Upper lobe of left lung (tissue), 6 donors: Measurements from ENCODE around the gene EPHA4. TPM values are rescaled to one million over a fixed set of nuclear protein-coding genes. Genes with fewer than 3 reads are reported as not detected.
A peak's percentile ranks its signal among the peaks of the same experiment; 100 is the strongest.

ENCODE experiments used
- ATAC-seq, 2 donors: fragments of 200-7000 bp; cut with Tn5 transposase; one replicate each; pipeline ENCODE4 v1.9.1; 2022; ENCODE audit warnings: mild to moderate bottlenecking in 2 of 2, moderate library complexity in 2 of 2; ENCODE audit not compliant: low FRiP score in 2 of 2
- DNase-seq, 2 donors: peaks; one replicate each; pipeline ENCODE4 v3.0.0-alpha.2; 2019 to 2020
- H3K27ac ChIP-seq, 4 donors: fragments of 200-600 bp; sonication (generic); one replicate each; pipeline ENCODE4 v1.5.1; 2016 to 2019
- H3K27me3 ChIP-seq, 4 donors: fragments of 200-600 bp; sonication (generic); one replicate each; pipeline ENCODE4 v1.5.1; 2017 to 2019
- H3K36me3 ChIP-seq, 4 donors: fragments of 200-600 bp; sonication (generic); one replicate each; pipeline ENCODE4 v1.5.1; 2016 to 2019
- H3K4me1 ChIP-seq, 4 donors: fragments of 200-600 bp; sonication (generic); one replicate each; pipeline ENCODE4 v1.5.1; 2018 to 2019
- H3K4me3 ChIP-seq, 4 donors: fragments of 200-600 bp; sonication (generic); one replicate each; pipeline ENCODE4 v1.5.1; 2017 to 2019; ENCODE audit warnings: mild to moderate bottlenecking in 2 of 4, moderate library complexity in 1 of 4
- H3K9me3 ChIP-seq, 4 donors: fragments of 200-600 bp; sonication (generic); one replicate each; pipeline ENCODE4 v1.5.1; 2018 to 2019
- EP300 ChIP-seq, 4 donors: sonication (generic); formaldehyde crosslinking; IDR thresholded peaks; one replicate each; pipeline ENCODE4 v1.5.1; 2017; ENCODE audit warnings: antibody characterized with exemption in 4 of 4, control low read depth in 2 of 4
- POLR2A ChIP-seq, 4 donors: fragments of 450-650 bp; IDR thresholded peaks; one replicate each; pipeline ENCODE4 v1.5.1; 2016 to 2017; ENCODE audit warnings: antibody characterized with exemption in 4 of 4, mild to moderate bottlenecking in 2 of 4
- POLR2AphosphoS5 ChIP-seq, 2 donors: sonication (generic); formaldehyde crosslinking; IDR thresholded peaks; one replicate each; pipeline ENCODE4 v1.5.1; 2017; ENCODE audit warnings: antibody characterized with exemption in 2 of 2
- WGBS, 2 donors: methylation state at CpG; one replicate each; pipeline ENCODE4 v1.1.5; 2017 to 2018; 5-methylcytosine and 5-hydroxymethylcytosine counted together
- total RNA-seq, 6 donors: library from RNA; depleted of rRNA in 4 of 6; stranded (reverse); fragments of >200 nt in 4 of 6; gene quantifications; one replicate each; pipeline versions ENCODE4 v1.1.0 to v1.2.1, GENCODE V29; 2016 to 2021
- TF ChIP-seq, protein P1 (sequence below), 6 experiments: fragments of 450-650 bp in 4 of 6; fragments of 200-600 bp in 2 of 6; sonication (generic) in 2 of 6; IDR thresholded peaks; one replicate each; pipeline ENCODE4 v1.5.1; 2016 to 2019; ENCODE audit warnings: antibody characterized with exemption in 6 of 6
- donor health status: DM: no; HTN: no; CAD: no; lungs with moderate emphysema.
- donor health status: DM: no; HTN: yes; CAD: no; lungs with severe emphysema.

The EPHA4 gene
- total RNA-seq, 6 donors from 2014 or later = 9.5 to 33.5 (median 22.3) TPM

DNA sequence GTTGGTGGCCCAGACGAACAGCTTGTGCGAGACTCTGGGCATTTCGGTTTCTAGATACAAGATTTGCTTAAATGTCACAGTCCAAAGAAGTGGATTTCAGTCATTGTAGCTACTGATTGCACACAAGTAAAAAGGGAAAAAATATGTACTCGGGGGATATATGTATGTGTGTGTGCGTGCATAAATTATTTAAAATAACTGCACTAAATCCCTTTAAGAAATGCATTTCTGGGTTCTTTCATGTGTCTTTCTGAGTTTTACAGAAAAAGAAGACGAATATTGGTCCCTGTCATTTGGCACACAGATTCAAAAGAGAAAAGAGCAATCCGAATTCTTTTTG is 2.1 kb upstream of the EPHA4 start:
- H3K36me3 ChIP-seq = no peaks in the 10 kb centered on the region
- peak overlapping the region in 3 of 4 donors; percentile 56 to 78 (median 59) for H3K4me3 ChIP-seq
- no peak overlapping the region for H3K27ac ChIP-seq
- 14% methylated on average over 7 of the region's 7 CpGs for WGBS, 2 donors
- no peak for TF ChIP-seq EP300 (IDR thresholded peaks at IDR 0.05)
- no peak for TF ChIP-seq POLR2A (IDR thresholded peaks at IDR 0.05)
- no peak for TF ChIP-seq POLR2AphosphoS5 (IDR thresholded peaks at IDR 0.05)
- TF ChIP-seq, protein P1, sequence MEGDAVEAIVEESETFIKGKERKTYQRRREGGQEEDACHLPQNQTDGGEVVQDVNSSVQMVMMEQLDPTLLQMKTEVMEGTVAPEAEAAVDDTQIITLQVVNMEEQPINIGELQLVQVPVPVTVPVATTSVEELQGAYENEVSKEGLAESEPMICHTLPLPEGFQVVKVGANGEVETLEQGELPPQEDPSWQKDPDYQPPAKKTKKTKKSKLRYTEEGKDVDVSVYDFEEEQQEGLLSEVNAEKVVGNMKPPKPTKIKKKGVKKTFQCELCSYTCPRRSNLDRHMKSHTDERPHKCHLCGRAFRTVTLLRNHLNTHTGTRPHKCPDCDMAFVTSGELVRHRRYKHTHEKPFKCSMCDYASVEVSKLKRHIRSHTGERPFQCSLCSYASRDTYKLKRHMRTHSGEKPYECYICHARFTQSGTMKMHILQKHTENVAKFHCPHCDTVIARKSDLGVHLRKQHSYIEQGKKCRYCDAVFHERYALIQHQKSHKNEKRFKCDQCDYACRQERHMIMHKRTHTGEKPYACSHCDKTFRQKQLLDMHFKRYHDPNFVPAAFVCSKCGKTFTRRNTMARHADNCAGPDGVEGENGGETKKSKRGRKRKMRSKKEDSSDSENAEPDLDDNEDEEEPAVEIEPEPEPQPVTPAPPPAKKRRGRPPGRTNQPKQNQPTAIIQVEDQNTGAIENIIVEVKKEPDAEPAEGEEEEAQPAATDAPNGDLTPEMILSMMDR (IDR thresholded peaks at IDR 0.05) = no peak
- no peak for DNase-seq
- H3K4me1 ChIP-seq = peaks cover 14 to 42% (median 20%) of the 10 kb centered on the region in 4 donors
- H3K27me3 ChIP-seq = peaks cover 0 to 9% (median 2%) of the 10 kb centered on the region in 4 donors
- ATAC-seq = no peak
- H3K9me3 ChIP-seq = no peaks in the 10 kb centered on the region

DNA sequence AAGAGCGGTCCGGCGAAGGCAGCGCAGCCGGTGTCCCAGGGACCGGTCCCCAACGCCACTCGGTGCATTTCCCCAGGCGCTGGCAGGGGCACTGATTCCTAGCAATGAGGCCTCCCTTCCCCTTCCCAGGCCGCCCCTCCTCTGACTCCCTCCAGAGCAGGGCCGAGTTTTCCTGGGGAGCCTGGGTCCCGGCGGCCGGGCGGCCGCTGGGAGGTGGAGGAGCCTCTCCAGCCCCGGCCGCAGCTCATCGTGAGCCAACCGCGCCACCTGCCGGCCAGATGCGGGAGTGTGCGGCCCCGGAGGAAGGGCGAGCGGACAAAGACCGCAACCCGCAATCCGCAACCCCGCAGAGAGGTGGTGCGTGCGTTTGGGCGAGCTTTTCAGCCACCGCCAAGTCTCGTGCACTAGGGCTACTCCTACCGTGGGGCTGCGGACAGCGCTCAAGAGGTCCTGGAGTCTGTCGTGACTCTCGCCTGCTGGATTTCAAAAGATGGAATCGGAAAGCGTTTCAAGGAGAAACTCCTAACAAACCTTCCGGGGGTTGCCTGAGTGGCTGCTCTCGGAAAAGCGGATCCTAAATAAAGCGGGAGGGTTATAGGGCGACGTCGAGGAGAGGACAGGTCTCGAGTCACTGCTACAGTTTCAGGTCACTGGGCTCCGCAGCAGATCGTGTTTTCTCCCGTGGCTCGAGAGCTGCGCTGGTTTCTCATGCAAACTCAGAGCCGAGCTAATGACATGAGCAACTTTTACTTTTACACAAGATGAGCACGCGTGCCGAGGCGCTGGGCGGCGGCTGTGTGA is 1.5 kb upstream of the EPHA4 start:
- 1 to 4% methylated on average over 15 to 62 of the region's 63 CpGs for WGBS, 2 donors
- DNase-seq (peak; percentile 84 to 98), ATAC-seq (peak; percentile 91)
- Histone ChIP-seq H3K27ac (peak overlapping the region; percentile 75 to 86 (median 80)), H3K36me3 (no peaks in the 10 kb centered on the region), H3K4me3 (peak overlapping the region; percentile 35 to 78 (median 58)), H3K9me3 (no peaks in the 10 kb centered on the region), H3K4me1 (peaks cover 14 to 42% (median 20%) of the 10 kb centered on the region in 4 donors), H3K27me3 (peaks cover 0 to 9% (median 2%) of the 10 kb centered on the region in 4 donors)
- TF ChIP-seq EP300 (IDR thresholded peaks at IDR 0.05) (no peak), POLR2A (IDR thresholded peaks at IDR 0.05) (peak in 2 of 4 donors; percentile 7 to 33), POLR2AphosphoS5 (IDR thresholded peaks at IDR 0.05) (no peak)
- TF ChIP-seq, protein P1 (IDR thresholded peaks at IDR 0.05) = peak; percentile 94 to 99 (median 98)

DNA sequence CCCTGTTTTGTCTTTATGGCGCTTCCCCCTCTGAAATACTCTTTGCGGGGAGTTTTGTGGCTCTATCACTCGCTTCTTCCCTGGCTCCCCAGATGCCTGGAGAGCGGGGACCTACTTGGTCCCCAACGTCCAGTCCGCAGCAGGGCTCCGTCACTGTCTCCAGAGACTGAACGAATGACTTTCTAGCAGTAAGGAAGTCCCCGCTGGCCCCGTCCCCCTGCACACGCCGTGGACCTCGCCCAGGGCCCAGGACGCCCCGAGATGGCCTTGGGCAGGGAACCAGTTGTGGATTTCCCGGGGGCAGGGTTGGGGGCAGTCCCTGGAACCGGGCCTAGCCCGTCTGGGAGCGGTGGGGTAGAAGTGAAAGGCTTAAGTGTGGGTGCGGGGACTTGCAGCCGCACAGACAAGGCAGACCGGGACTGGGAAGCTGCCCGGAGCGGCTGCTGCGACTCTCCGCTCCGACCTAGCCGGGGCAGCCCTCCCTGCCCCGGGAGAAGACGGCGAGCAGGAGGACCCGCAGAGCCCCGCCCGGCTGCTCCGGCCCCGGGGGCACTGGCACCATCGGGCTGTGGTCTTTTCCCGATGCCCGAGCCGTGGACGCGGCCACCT is 821 bp upstream of the EPHA4 start:
- WGBS, 2 donors = 2 to 8% methylated on average over 2 to 21 of the region's 42 CpGs
- ATAC-seq = peak; percentile 66 to 70
- Histone ChIP-seq H3K27me3 (peaks cover 0 to 9% (median 2%) of the 10 kb centered on the region in 4 donors), H3K4me3 (peak overlapping the region; percentile 35 to 78 (median 58)), H3K4me1 (peaks cover 14 to 42% (median 20%) of the 10 kb centered on the region in 4 donors), H3K27ac (peak overlapping the region; percentile 75 to 86 (median 80)), H3K9me3 (no peaks in the 10 kb centered on the region), H3K36me3 (no peaks in the 10 kb centered on the region)
- peak in 1 of 2 donors; percentile 55 for DNase-seq
- TF ChIP-seq POLR2A (IDR thresholded peaks at IDR 0.05) = peak in 1 of 4 donors; percentile 38
- TF ChIP-seq POLR2AphosphoS5 (IDR thresholded peaks at IDR 0.05) = no peak
- TF ChIP-seq, protein P1 (IDR thresholded peaks at IDR 0.05) = no peak
- no peak for TF ChIP-seq EP300 (IDR thresholded peaks at IDR 0.05)

DNA sequence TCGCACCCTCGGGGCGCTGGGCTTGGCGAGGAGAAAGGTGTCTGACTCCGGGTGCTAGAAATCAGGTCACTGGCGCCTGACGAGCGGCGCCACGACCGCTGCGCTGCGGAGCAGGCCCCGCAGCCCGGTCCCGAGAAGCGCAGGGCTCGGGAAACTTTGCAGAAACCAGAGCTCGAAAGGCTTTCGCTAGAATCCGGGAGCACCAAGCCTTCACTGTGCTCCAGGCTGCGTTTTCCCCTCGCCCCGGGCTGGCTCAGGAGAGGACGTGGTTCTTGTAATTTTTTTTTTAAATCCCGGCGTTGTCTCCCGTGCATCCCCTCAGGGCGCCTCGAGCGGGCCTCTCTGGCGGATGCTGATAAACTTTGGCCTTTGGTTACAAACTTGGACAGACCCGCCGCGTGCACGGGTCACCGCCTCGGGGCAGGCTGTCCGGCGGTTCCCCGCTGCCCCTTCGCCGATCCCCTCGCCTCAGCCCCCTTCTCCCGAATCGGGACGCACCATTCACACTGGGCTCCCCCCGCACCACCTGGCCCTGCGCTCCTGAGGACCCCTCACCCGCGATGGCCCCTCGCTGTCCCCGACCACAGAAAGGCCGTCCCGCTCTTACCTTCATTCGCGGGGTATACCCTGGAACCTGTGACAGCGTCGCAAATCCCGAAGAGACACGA is 419 bp downstream of the EPHA4 start:
- 0 to 1% methylated on average over 5 to 42 of the region's 61 CpGs for WGBS, 2 donors
- Histone ChIP-seq H3K36me3 (no peaks in the 10 kb centered on the region), H3K4me3 (peak overlapping the region; percentile 56 to 78 (median 62)), H3K27me3 (peaks cover 0 to 9% (median 2%) of the 10 kb centered on the region in 4 donors), H3K4me1 (peaks cover 14 to 42% (median 20%) of the 10 kb centered on the region in 4 donors), H3K27ac (peak overlapping the region; percentile 74 to 86 (median 80)), H3K9me3 (no peaks in the 10 kb centered on the region)
- ATAC-seq (peak; percentile 12 to 37), DNase-seq (peak in 1 of 2 donors; percentile 85)
- TF ChIP-seq EP300 (IDR thresholded peaks at IDR 0.05) (no peak), POLR2AphosphoS5 (IDR thresholded peaks at IDR 0.05) (peak in 1 of 2 donors; percentile 6)
- TF ChIP-seq, protein P1 (IDR thresholded peaks at IDR 0.05) = no peak
